Activated T-helper 1 cell treated with anti-CD3 and anti-CD28 coated beads, Interleukin-2, amount 50 U/mL, for 16 hours (primary cell): ENCODE data around the gene ANO1.

Experiments
- DNase-seq, 2 donors: peaks; one replicate each; pipeline ENCODE4 v3.0.0-alpha.2; 2020; ENCODE audit warnings: low read depth in 1 of 2, low spot score in 1 of 2

The ANO1 gene

GRCh38 chr11:70159627-70160570 lies 81.8 kb downstream of the ANO1 start:
- no peak for DNase-seq

GRCh38 chr11:70161043-70161625 lies 83.0 kb downstream of the ANO1 start:
- DNase-seq = no peak

- no peak for DNase-seq
These were observed 86.6 kb downstream of the ANO1 start for GRCh38 chr11:70164705-70165104.

GRCh38 chr11:70167120-70167519 lies 89.0 kb downstream of the ANO1 start:
- no peak for DNase-seq

GRCh38 chr11:70167723-70168404 lies 89.7 kb downstream of the ANO1 start:
- DNase-seq = no peak

GRCh38 chr11:70168405-70168754 lies 90.3 kb downstream of the ANO1 start:
- DNase-seq = no peak

GRCh38 chr11:70169127-70169526 lies 91.0 kb downstream of the ANO1 start:
- DNase-seq = no peak

GRCh38 chr11:70169632-70170031 lies 91.5 kb downstream of the ANO1 start:
- no peak for DNase-seq

- no peak for DNase-seq
These were observed 92.6 kb downstream of the ANO1 start for GRCh38 chr11:70170596-70171210.

- DNase-seq = no peak
These were observed 94.9 kb downstream of the ANO1 start for GRCh38 chr11:70173018-70173417.

- DNase-seq = no peak
These were observed 96.6 kb downstream of the ANO1 start for GRCh38 chr11:70174547-70175235.

- DNase-seq = no peak
These were observed 97.2 kb downstream of the ANO1 start for GRCh38 chr11:70175236-70175698.

- peak in 1 of 2 donors; percentile 24 for DNase-seq
These were observed 99.0 kb downstream of the ANO1 start for GRCh38 chr11:70176940-70177689.

- no peak for DNase-seq
These were observed 102.8 kb downstream of the ANO1 start for GRCh38 chr11:70180906-70181305.

- DNase-seq = no peak
These were observed 104.1 kb downstream of the ANO1 start for GRCh38 chr11:70182266-70182665.

GRCh38 chr11:70183032-70183431 lies 104.9 kb downstream of the ANO1 start:
- DNase-seq = no peak

GRCh38 chr11:70183483-70184176 lies 105.5 kb downstream of the ANO1 start:
- no peak for DNase-seq

- no peak for DNase-seq
These were observed 106.3 kb downstream of the ANO1 start for GRCh38 chr11:70184396-70184795.

GRCh38 chr11:70185348-70186055 lies 107.4 kb downstream of the ANO1 start:
- no peak for DNase-seq
